Measurements from ENCODE around the gene PRDM4.

- TF ChIP-seq POLR2A (IDR thresholded peaks at IDR 0.05; ENCODE audit: low read length) (no peak), GATA1 (IDR thresholded peaks at IDR 0.05; ENCODE audit: low read depth, low read length) (no peak)
These were observed 27.9 kb upstream of the PRDM4 start for GRCh38 chr12:107788690-107789458.

All from erythroblast (primary cell).